ENCODE data around the gene DIPK2B. TPM values are rescaled to one million over a fixed set of nuclear protein-coding genes. Genes with fewer than 3 reads are reported as not detected.

DIPK2B gene
- total and polyA plus RNA-seq, 2 of the 4 experiments (the other 2 are of a cell fraction): not detected

- H3K9me3 ChIP-seq (ENCODE audit: control insufficient read depth, insufficient read depth, low read length): no peaks in the 10 kb centered on the region; the same call in 1 of the 2 replicates
- CTCF ChIA-PET: no interaction called here
Observed at GRCh38 chrX:45202171-45202570, 1.5 kb upstream of the DIPK2B start.

More at GRCh38 chrX:45202171-45202570, 1.5 kb upstream of the DIPK2B start:
- no TSS peak for BruUV-seq (replicated peaks)
- ATAC-seq (ENCODE audit: low read depth) (no peak), DNase-seq (no peak)
- Histone ChIP-seq H3K4ac (ENCODE audit: low read depth, low read length) (no peak overlapping the region), H2BK5ac (ENCODE audit: low read depth, low read length, poor library complexity, severe bottlenecking) (no peak overlapping the region), H3K79me1 (ENCODE audit: low read depth in 1 of 2, low read length in 2 of 2) (no peaks in the 10 kb centered on the region), H4K20me1 (ENCODE audit: insufficient read depth, low read length) (no peaks in the 10 kb centered on the region), H3K23ac (ENCODE audit: low read depth, low read length) (no peak overlapping the region), H3K4me1 (ENCODE audit: control insufficient read depth, insufficient read depth, low read length) (no peaks in the 10 kb centered on the region), H2BK120ac (ENCODE audit: low read depth, low read length) (no peak overlapping the region), H4K91ac (ENCODE audit: insufficient read depth, low read depth, low read length) (no peak overlapping the region), H2BK15ac (ENCODE audit: low read depth, low read length) (no peak overlapping the region), H3K4me3 (ENCODE audit: insufficient read depth, low read depth, low read length) (no peak overlapping the region), H3K14ac (replicated peaks; ENCODE audit: low read depth, low read length) (no peak overlapping the region), H2AK5ac (ENCODE audit: low read depth, low read length) (no peak overlapping the region), H3K36me3 (ENCODE audit: control insufficient read depth, insufficient read depth, low read length) (no peaks in the 10 kb centered on the region), H3K27me3 (ENCODE audit: control insufficient read depth, insufficient read depth, low read length) (peaks cover 22% of the 10 kb centered on the region), H4K8ac (ENCODE audit: low read depth in 2 of 2, low read length in 2 of 2) (no peak overlapping the region), H4K5ac (ENCODE audit: low read depth, low read length) (no peak overlapping the region), H3K4me2 (ENCODE audit: low read depth, low read length) (no peak overlapping the region), H3K9me1 (ENCODE audit: insufficient read depth, low read length) (no peaks in the 10 kb centered on the region), H3K18ac (ENCODE audit: low read depth, low read length) (no peak overlapping the region), H2BK20ac (ENCODE audit: low read depth, low read length) (no peak overlapping the region), H2AK9ac (replicated peaks; ENCODE audit: low read depth, low read length, poor library complexity) (no peak overlapping the region), H3K27ac (ENCODE audit: insufficient read depth, low read length) (no peak overlapping the region), H2AFZ (replicated peaks; ENCODE audit: low read length, poor library complexity) (no peak overlapping the region), H3K56ac (ENCODE audit: extremely low read depth, insufficient read depth, low read length) (no peak overlapping the region), H3K9ac (ENCODE audit: low read depth, low read length) (no peak overlapping the region)
- dilution Hi-C loops (cut with HindIII; ENCODE audit: low sequenced_read_pairs, unreplicated experiment): no loop called here
- no peak for TF ChIP-seq MAZ (IDR thresholded peaks at IDR 0.05; ENCODE audit: borderline replicate concordance, low read depth, low read length)
- TF ChIP-seq CTCF (conservative IDR thresholded peaks at IDR 0.05; ENCODE audit: low read depth, low read length): no peak
- no peak for TF ChIP-seq USF2 (IDR thresholded peaks at IDR 0.05; ENCODE audit: low read depth, low read length)
- TF ChIP-seq NFE2L2 (IDR thresholded peaks at IDR 0.05; ENCODE audit: low read depth, low read length): no peak
- TF ChIP-seq POLR2A (IDR thresholded peaks at IDR 0.05; ENCODE audit: low read depth, low read length): no peak
- no peak for TF ChIP-seq MXI1 (IDR thresholded peaks at IDR 0.05; ENCODE audit: borderline replicate concordance, low read depth, low read length)
- no peak for TF ChIP-seq CEBPB (IDR thresholded peaks at IDR 0.05; ENCODE audit: low read depth, low read length)
- TF ChIP-seq RAD21 (IDR thresholded peaks at IDR 0.05; ENCODE audit: low read length): no peak
- TF ChIP-seq RCOR1 (IDR thresholded peaks at IDR 0.05; ENCODE audit: insufficient replicate concordance, low read length): no peak
- TF ChIP-seq, protein P1, sequence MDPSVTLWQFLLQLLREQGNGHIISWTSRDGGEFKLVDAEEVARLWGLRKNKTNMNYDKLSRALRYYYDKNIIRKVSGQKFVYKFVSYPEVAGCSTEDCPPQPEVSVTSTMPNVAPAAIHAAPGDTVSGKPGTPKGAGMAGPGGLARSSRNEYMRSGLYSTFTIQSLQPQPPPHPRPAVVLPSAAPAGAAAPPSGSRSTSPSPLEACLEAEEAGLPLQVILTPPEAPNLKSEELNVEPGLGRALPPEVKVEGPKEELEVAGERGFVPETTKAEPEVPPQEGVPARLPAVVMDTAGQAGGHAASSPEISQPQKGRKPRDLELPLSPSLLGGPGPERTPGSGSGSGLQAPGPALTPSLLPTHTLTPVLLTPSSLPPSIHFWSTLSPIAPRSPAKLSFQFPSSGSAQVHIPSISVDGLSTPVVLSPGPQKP (IDR thresholded peaks at IDR 0.05; ENCODE audit: borderline replicate concordance, low read depth, low read length): no peak
- TF ChIP-seq MAFK (IDR thresholded peaks at IDR 0.05; ENCODE audit: low read depth, low read length): no peak
- no peak for TF ChIP-seq SMC3 (IDR thresholded peaks at IDR 0.05; ENCODE audit: low read depth, low read length)
- TF ChIP-seq BHLHE40 (IDR thresholded peaks at IDR 0.05; ENCODE audit: low read depth, low read length): no peak
- TF ChIP-seq CHD1 (IDR thresholded peaks at IDR 0.05; ENCODE audit: low read depth, low read length): no peak
- TF ChIP-seq RFX5 (IDR thresholded peaks at IDR 0.05; ENCODE audit: low read depth, low read length): no peak
- no peak for TF ChIP-seq FOS (IDR thresholded peaks at IDR 0.05; ENCODE audit: low read depth, low read length)
- intact Hi-C loops (cut with micrococcal nuclease): no loop called here
- in situ Hi-C loops (cut with MboI; ENCODE audit: low sequenced_read_pairs): no loop called here
- POLR2A ChIA-PET (ENCODE audit: unreplicated experiment): interaction anchor here (0.7 kb wide), 1 partner anchor 102 kb away, joined by 3 read pairs; no protein-coding TSS in a partner anchor
- WGBS, 2 experiments (ENCODE audit: extremely low coverage in 2 of 2, insufficient read length in 1 of 2): no CpG with 5 or more reads among the region's 1 CpG

All from IMR-90 (cell line).